ENCODE measurements around the gene DCHS1.

DCHS1 gene

GRCh38 chr11:6602096-6602940 lies 53.3 kb downstream of the DCHS1 start:
- TF ChIP-seq POLR2A (IDR thresholded peaks at IDR 0.05; ENCODE audit: low read depth, low read length) = no peak
- no peak for TF ChIP-seq PAX5 (IDR thresholded peaks at IDR 0.05; ENCODE audit: insufficient read depth, low read length, severe bottlenecking)
- TF ChIP-seq POLR2AphosphoS5 (IDR thresholded peaks at IDR 0.05; ENCODE audit: low read depth, low read length) = no peak
- TF ChIP-seq TAF1 (IDR thresholded peaks at IDR 0.05; ENCODE audit: low read depth, low read length) = no peak
- TF ChIP-seq POU2F2 (IDR thresholded peaks at IDR 0.05; ENCODE audit: low read depth, low read length) = no peak
- no peak for TF ChIP-seq SPI1 (IDR thresholded peaks at IDR 0.05; ENCODE audit: low read depth, low read length)
- no peak for FAIRE-seq
- DNase-seq (ENCODE audit: insufficient read length, low spot score) = no peak

GRCh38 chr11:6601041-6601461 lies 54.6 kb downstream of the DCHS1 start:
- no peak for FAIRE-seq
- TF ChIP-seq POLR2AphosphoS5 (IDR thresholded peaks at IDR 0.05; ENCODE audit: low read depth, low read length) (no peak), TAF1 (IDR thresholded peaks at IDR 0.05; ENCODE audit: low read depth, low read length) (no peak), POLR2A (IDR thresholded peaks at IDR 0.05; ENCODE audit: low read depth, low read length) (no peak), POU2F2 (IDR thresholded peaks at IDR 0.05; ENCODE audit: low read depth, low read length) (no peak), PAX5 (IDR thresholded peaks at IDR 0.05; ENCODE audit: insufficient read depth, low read length, severe bottlenecking) (no peak)
- no peak for DNase-seq (ENCODE audit: insufficient read length, low spot score)

GRCh38 chr11:6599881-6600390 lies 55.7 kb downstream of the DCHS1 start:
- FAIRE-seq (no peak), DNase-seq (ENCODE audit: insufficient read length, low spot score) (no peak)
- TF ChIP-seq PAX5 (IDR thresholded peaks at IDR 0.05; ENCODE audit: insufficient read depth, low read length, severe bottlenecking) = no peak
- no peak for TF ChIP-seq SPI1 (IDR thresholded peaks at IDR 0.05; ENCODE audit: low read depth, low read length)
- TF ChIP-seq POLR2AphosphoS5 (IDR thresholded peaks at IDR 0.05; ENCODE audit: low read depth, low read length) = no peak
- TF ChIP-seq POU2F2 (IDR thresholded peaks at IDR 0.05; ENCODE audit: low read depth, low read length) = no peak
- no peak for TF ChIP-seq TAF1 (IDR thresholded peaks at IDR 0.05; ENCODE audit: low read depth, low read length)
- no peak for TF ChIP-seq POLR2A (IDR thresholded peaks at IDR 0.05; ENCODE audit: low read depth, low read length)

GRCh38 chr11:6599449-6599848 lies 56.2 kb downstream of the DCHS1 start:
- FAIRE-seq (no peak), DNase-seq (ENCODE audit: insufficient read length, low spot score) (no peak)
- TF ChIP-seq POLR2A (IDR thresholded peaks at IDR 0.05; ENCODE audit: low read depth, low read length) (no peak), PAX5 (IDR thresholded peaks at IDR 0.05; ENCODE audit: insufficient read depth, low read length, severe bottlenecking) (no peak), TAF1 (IDR thresholded peaks at IDR 0.05; ENCODE audit: low read depth, low read length) (no peak), POLR2AphosphoS5 (IDR thresholded peaks at IDR 0.05; ENCODE audit: low read depth, low read length) (no peak), SPI1 (IDR thresholded peaks at IDR 0.05; ENCODE audit: low read depth, low read length) (no peak), POU2F2 (IDR thresholded peaks at IDR 0.05; ENCODE audit: low read depth, low read length) (no peak)

- TF ChIP-seq PAX5 (IDR thresholded peaks at IDR 0.05; ENCODE audit: insufficient read depth, low read length, severe bottlenecking) (no peak), POLR2A (IDR thresholded peaks at IDR 0.05; ENCODE audit: low read depth, low read length) (no peak), POLR2AphosphoS5 (IDR thresholded peaks at IDR 0.05; ENCODE audit: low read depth, low read length) (no peak), POU2F2 (IDR thresholded peaks at IDR 0.05; ENCODE audit: low read depth, low read length) (no peak), SPI1 (IDR thresholded peaks at IDR 0.05; ENCODE audit: low read depth, low read length) (no peak), TAF1 (IDR thresholded peaks at IDR 0.05; ENCODE audit: low read depth, low read length) (no peak)
- DNase-seq (ENCODE audit: insufficient read length, low spot score) (no peak), FAIRE-seq (no peak)
Measured at GRCh38 chr11:6598555-6598954, 57.1 kb downstream of the DCHS1 start.

- no peak for TF ChIP-seq POLR2AphosphoS5 (IDR thresholded peaks at IDR 0.05; ENCODE audit: low read depth, low read length)
- TF ChIP-seq POU2F2 (IDR thresholded peaks at IDR 0.05; ENCODE audit: low read depth, low read length) = no peak
- TF ChIP-seq POLR2A (IDR thresholded peaks at IDR 0.05; ENCODE audit: low read depth, low read length) = no peak
- no peak for TF ChIP-seq PAX5 (IDR thresholded peaks at IDR 0.05; ENCODE audit: insufficient read depth, low read length, severe bottlenecking)
- TF ChIP-seq SPI1 (IDR thresholded peaks at IDR 0.05; ENCODE audit: low read depth, low read length) = no peak
- no peak for TF ChIP-seq TAF1 (IDR thresholded peaks at IDR 0.05; ENCODE audit: low read depth, low read length)
- FAIRE-seq (no peak), DNase-seq (ENCODE audit: insufficient read length, low spot score) (no peak)
Measured at GRCh38 chr11:6596239-6596877, 59.3 kb downstream of the DCHS1 start.

- no peak for TF ChIP-seq PAX5 (IDR thresholded peaks at IDR 0.05; ENCODE audit: insufficient read depth, low read length, severe bottlenecking)
- TF ChIP-seq POLR2AphosphoS5 (IDR thresholded peaks at IDR 0.05; ENCODE audit: low read depth, low read length) = no peak
- TF ChIP-seq SPI1 (IDR thresholded peaks at IDR 0.05; ENCODE audit: low read depth, low read length) = no peak
- TF ChIP-seq POU2F2 (IDR thresholded peaks at IDR 0.05; ENCODE audit: low read depth, low read length) = no peak
- TF ChIP-seq TAF1 (IDR thresholded peaks at IDR 0.05; ENCODE audit: low read depth, low read length) = no peak
- TF ChIP-seq POLR2A (IDR thresholded peaks at IDR 0.05; ENCODE audit: low read depth, low read length) = no peak
- FAIRE-seq (no peak), DNase-seq (ENCODE audit: insufficient read length, low spot score) (no peak)
Measured at GRCh38 chr11:6594142-6594768, 61.4 kb downstream of the DCHS1 start.

GRCh38 chr11:6588018-6588417 lies 67.6 kb downstream of the DCHS1 start:
- TF ChIP-seq TAF1 (IDR thresholded peaks at IDR 0.05; ENCODE audit: low read depth, low read length) = no peak
- TF ChIP-seq PAX5 (IDR thresholded peaks at IDR 0.05; ENCODE audit: insufficient read depth, low read length, severe bottlenecking) = no peak
- TF ChIP-seq POLR2AphosphoS5 (IDR thresholded peaks at IDR 0.05; ENCODE audit: low read depth, low read length) = no peak
- no peak for TF ChIP-seq SPI1 (IDR thresholded peaks at IDR 0.05; ENCODE audit: low read depth, low read length)
- TF ChIP-seq POU2F2 (IDR thresholded peaks at IDR 0.05; ENCODE audit: low read depth, low read length) = no peak
- TF ChIP-seq POLR2A (IDR thresholded peaks at IDR 0.05; ENCODE audit: low read depth, low read length) = no peak
- FAIRE-seq = no peak

More at GRCh38 chr11:6588018-6588417, 67.6 kb downstream of the DCHS1 start:
- no peak for DNase-seq (ENCODE audit: insufficient read length, low spot score)

Measured in GM12891 (cell line).